NCI-H526 (cell line): ENCODE data around the gene VTI1A.
A peak's percentile ranks its signal among the peaks of the same experiment; 100 is the strongest.

Experiments used
- DNase-seq, 2 experiments: peaks; one replicate each; lab custom pipeline; 2025; lab: John Stamatoyannopoulos, UW

Gene VTI1A

DNA sequence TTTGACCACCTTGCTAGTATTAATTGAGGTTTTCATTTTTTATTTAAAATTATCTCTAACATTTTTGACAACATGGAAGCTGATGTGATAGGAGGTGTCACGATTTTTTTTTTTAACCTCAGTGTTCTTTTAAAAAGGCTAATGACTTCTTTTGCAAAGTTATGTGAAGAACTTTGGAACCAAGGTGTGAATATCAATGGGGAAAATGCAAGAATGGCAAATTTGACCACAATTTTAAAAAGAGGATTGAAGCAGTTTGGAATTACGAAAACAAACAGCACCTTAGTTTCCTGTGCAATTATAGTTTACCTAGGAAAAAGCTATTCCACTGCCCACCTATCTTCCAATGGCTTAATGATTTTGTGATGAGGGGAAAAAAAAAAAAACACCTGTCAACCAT, 232.4 kb downstream of the VTI1A start:
- DNase-seq, result no peak

DNA sequence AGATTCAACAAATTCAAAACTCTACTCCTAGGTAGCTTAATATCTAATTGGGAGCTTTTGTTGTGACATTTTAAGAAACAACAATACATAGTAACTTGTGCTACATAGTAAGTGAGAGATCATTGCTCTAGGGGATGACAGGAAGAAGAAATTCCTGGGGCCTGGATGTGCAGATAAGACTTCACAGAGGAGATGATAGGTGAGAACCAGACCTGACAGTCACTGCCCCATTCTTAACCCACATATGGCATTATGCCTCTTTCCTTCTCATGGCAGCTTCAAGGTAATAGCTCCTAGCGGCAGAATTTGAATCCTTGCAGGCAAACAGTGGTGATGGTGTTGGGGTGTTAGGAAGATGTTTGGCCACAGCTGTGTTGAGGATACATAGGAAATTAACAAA, 233.6 kb downstream of the VTI1A start:
- no peak for DNase-seq

DNA sequence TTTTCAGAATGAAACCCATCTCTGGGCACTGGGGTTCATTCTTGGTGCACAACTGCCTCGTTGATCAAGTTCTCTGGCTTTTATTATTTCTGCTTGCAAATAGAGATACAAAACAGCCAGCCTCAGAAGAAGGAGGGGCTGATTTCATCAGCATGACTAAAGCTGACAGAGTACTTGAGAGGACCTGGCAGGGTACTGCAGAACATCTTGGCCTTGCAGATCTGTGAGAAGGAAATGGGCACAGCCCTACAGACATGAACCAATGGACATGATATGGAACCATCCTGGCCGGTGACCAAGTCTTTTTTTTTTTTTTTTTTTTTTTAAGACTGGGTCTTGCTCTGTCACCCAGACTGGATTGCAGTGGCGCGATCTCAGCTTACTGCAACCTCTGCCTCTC, 240.6 kb downstream of the VTI1A start:
- DNase-seq, result no peak

DNA sequence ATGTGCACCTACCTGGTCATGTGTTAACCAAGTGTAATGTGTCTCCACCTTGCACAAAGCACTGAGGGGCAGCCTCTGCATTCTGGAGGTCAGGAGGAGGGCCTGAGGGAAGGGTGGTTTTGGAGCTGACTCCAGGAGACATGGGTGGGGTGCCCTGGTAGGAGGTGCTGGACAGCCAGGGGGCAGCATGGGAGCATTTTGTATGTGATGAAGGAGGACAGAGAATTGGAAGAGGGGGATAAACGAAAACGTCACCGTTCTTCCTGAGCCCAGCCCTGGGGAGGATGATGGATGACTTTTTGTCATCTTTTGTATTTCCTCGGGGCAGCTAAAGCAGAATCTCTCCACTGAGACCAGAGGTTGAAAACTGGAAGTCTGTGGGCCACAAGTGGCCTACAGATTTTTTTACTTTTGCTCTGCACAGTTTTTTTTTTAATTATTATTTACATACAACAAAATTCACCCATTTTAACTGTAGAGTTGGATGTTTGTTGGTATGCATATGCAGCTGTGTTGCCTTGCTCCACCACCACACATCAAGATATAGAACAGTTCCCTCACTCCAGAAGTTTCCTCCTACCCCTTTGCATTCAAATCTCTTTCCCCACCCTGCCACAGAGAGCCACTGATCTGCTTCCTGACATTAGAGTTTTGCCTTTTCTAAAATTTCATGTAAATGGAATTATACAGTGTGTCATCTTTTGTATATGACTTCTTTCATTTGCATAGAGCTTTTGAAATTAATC, 242.5 kb downstream of the VTI1A start:
- no peak for DNase-seq

DNA sequence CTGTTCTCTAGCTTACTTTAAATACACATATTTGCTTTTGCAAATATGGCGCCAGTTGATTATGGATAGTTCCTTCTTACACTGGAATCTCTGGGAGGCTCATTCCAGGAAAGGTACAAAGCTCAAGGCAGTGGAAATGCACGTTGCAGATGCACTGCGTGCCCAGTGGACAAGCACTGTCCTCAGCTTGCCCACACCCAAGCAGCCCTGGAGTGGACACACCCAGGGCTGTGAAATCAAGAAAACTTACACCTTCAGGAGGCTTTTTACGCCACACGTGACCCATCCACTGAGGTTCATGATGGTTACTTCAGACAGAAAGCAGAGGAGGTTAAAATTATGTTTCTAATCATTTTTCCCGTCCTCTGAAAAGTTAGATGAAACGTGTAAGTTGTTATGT, 248.5 kb downstream of the VTI1A start:
- peak; percentile 49 to 53 for DNase-seq

DNA sequence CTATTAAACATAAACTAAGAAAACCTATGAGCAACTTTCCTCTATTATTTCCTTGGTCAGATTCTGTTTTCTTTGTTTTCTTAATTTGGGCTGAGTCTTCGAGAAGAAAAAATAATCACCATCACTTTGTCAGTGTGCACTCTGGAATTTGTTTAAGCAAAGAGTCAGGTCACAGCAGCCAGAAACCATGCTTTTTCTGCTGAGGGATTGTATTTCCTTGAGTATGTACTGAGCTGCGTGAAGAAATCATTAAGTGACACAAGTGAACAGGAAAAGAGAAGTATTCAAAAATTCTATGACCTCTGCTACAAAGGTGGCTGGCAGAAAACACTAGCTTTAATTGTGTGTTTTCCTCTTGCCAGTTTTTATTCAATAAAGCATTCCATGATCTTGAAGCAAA, 249.6 kb downstream of the VTI1A start:
- no peak for DNase-seq

DNA sequence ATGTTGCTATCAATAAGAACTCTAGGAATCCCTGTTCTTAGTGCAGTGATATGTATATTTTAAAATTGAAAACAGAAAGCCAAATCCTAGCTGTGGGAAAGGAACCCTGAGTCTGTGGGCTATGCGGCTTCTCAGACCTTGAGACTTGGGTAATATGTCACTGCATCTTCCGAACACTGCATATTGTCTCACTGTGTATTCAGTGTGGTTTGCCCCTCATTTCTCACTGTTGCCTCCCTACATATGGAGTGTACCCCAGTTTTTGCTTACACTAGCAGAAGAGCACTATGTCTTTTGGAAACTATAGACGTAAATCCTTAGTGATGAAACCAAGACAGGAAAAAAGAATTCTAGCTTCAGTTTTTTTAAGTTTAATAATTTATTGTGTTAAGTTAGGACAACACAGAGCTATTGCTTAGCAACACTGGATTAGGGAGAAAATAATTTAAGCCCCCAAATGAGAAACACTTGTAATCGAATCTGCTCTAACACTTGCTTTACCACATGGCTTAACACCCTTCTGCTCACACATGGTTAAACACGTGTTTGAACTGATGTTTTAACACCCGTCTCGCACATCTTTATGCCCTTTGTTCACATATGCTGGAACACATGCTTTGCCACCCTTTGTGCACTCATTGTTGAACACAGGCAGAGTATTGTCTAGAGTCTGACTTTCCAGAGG, 251.3 kb downstream of the VTI1A start:
- DNase-seq, result no peak

DNA sequence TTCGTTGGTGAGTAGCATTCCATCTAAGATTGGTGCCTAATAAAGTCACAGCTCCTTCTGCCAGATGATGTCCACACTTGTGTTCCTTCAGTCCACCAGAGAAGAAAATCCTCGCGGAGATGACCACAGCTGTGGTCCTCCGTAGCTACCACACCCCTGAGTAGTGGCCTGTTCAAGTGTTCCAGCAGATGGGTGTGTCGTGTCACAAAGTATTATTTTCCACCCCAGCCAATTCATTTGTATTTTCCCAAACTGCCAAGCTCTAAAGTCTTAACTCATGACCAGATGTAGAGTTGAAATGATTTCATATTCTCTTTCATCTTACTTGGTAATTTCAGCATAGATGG, 251.8 kb downstream of the VTI1A start:
- no peak for DNase-seq

DNA sequence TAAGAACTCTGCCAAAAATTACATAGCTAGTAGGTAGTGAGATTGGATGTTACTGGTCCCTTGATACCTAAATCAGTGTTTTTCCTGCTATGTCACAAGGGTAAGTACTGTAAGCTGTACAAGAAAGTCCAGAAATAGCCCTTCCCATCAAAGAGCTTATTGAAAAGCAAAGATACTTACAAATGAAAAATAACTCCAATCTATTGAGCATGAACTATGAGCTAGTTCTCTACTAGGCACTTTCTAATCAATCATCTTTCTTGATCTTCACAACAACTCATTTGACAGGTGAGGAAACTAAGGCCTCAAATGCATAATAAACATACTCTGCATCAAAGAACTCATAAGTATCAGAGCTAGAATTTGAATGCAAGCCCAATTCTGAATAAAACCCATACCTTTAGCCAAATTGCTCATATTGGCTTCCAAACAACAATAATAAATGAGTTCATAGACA, 253.2 kb downstream of the VTI1A start:
- DNase-seq, result no peak

DNA sequence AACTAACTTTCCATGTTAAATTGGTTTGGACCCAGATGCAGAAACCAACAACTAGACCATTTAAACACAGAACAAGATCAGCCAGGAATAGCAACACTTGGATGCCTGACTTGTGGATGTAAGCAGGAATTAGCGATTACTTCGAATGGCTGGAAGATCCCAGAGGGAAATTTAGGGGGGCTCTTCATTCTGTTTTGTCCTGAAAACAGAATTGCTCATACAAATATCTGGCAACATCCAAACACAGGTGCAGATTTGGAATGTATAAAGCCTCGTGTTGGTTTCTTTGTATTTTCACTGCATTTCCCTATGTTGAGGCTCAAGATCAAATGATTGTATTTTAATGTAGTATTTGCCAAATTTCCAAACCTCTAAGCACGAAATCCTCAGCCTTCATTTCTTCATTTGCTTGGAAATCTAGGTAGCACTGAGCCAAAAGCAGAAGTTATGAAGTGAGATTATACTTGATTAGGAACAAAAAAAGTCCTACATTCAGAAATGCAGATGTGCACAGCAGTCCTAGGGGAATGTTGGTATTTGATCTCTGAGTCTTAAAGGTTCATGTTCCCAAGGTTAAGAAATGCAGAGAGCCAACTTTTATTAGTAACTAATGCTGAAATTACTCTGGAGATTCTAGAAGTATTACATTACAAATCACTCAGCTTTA, 254.3 kb downstream of the VTI1A start:
- no peak for DNase-seq

DNA sequence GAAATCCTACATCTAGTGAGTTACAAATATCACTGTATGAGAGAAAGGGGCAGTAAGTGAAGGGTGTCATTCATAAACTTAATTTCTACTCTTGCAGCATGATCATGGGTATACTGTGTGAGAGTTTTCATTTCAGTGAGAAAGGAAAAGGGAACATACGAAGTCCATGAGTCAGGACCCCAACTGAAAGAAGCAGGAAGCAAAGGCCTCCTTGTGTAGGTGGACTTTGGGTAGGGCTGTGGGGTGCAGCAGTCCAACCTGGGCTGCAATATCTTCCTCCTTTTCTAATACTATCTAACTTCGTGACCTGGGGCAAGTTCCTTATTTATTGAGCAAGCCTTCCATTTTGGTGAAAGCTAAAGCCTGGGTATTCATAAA, 254.9 kb downstream of the VTI1A start:
- DNase-seq, result no peak

DNA sequence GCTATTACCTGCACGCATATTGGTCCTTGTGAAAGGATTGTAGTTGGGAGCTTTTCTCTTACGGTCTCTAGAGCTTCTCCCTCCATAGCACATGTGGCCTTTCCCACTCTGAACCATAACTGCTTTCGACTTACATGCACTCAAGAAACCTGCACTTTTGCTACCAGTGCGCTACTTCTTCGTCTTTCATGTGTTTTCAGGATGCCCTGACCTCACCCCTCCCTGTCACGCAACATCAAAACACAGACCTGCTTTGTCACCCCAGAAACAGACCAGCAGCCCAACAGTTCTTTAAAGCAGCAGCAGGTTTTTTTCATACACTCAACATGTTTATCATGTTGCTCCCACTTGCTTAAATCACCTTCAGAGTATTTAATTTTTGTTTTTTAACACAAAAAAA, 259.6 kb downstream of the VTI1A start:
- DNase-seq, result no peak

DNA sequence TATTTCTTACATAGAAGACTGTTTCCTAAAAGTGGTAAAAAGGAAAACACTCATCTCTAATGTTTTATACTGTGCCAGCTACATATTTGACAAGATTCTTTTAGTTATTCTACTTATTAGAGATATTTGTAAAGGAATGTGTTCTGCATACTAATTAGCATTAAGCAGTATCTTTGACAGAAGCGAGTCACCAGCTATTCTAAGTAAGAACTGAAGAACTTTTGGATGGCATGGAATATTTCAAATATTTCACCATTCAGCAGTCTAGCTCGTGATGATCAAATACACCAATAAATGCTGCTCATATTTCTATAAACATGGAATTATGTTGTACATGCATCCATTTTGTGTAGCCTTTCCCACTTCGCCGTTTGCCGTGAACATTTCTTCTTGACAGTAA, 261.4 kb downstream of the VTI1A start:
- no peak for DNase-seq

DNA sequence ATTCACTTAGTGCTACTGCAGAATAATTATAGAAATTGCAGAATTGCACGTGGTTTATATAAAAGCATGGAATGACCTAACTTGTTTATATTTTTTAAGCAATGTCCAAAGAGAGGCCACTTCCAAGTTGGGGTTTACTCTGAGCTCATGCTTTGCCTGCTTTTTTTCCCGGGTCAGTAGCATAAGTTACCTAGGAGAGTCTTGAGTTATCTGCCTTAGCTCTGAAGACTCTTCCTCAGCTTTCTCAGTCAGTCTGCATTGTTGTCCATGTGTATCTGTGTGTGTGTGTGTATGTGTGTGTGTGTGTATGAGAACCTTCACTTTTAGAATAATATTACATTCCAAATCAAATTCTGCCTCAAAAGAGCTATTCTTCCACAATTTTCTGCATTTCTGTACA, 263.5 kb downstream of the VTI1A start:
- no peak for DNase-seq

DNA sequence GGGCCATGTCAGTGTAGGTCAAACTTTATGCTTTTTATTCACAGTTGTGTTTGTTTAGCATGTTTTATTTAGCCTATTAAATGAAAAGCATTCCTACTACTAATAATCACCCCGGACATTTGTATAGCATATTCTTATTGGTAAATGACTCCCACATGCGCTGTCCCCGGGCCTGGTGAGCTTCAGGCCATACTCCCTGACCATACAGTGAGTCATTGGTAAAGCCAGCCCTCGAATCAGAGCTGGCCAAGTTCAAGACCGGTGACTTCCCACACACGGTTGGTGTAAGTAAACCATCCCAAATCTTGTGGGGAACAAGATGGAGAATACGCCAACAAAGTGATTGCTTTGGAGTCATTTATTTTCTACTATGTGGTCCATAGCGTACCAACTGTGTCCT, 264.4 kb downstream of the VTI1A start:
- DNase-seq, result no peak

DNA sequence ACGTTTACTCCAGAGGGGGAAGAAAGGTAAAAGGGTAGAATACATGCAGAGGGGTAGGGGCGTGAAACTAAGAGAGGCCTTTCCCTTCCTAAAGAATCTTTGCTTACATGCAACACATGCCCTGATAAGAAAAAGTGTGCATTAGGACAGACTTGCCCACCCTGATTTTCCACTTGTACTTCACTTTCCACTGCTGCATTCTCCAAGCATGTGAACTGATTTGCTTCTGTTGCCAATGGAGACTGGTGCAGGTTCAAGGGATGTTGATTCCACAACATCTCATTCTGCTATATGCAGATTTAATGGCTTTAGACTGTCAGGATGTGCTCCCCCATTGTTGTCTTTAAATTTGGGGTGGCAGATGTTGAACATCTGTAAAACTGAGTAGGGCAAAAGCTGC, 265.5 kb downstream of the VTI1A start:
- DNase-seq, result no peak

DNA sequence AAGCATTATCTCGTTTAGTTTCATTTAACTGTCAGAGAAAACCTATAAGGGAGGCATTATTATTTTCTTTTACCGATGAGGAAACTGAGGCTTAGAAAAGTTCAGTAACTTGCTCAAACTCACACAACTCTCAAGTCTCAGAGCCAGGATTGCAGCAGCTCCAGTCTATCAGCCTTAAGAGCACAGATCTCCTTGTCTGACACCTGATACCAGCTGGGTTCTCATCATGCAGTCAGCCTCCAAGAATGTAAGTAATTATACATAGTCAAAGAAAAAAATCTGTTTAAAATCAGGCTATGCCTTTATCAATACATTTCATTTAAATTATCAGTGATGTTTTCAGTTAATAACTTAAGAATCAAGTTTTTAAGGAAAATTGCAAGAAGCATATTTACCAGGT, 266.4 kb downstream of the VTI1A start:
- no peak for DNase-seq

DNA sequence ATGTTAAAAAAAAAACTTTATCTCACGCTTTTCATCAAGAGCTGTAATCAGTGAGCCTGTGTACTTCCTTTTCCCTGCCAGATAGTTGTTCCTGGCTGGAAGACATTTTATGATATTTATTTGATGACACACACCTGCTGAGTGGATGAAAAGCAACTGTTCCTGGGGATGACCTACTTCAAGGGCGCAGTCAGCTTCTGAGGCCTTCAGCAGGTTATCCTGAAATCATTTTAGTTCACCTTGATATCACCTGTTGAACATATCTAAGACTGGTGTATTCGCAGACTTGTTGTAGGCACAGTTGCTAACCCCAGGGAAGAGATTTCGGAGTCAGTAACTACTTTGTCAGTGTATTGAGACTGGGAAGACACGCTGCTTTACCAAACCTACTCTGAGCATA, 268.6 kb downstream of the VTI1A start:
- DNase-seq, result no peak

DNA sequence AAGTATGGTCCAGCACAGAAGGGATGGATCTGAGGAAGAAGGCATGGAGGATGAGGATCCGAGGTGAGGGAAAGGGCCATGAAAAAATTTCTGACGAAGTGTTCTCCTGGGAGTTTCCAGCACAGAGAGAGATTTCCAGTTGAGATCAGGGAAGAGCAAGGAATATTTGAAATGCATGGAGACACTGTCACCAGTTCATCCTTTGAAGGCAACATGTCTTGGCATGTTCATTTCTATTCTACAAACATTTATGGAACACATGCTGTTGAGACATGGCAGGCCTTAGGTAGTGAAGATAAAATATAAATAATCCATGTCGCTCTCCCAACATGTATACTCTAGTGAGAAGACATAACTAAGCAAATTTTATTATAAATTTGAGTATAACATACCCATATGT, 269.1 kb downstream of the VTI1A start:
- no peak for DNase-seq

DNA sequence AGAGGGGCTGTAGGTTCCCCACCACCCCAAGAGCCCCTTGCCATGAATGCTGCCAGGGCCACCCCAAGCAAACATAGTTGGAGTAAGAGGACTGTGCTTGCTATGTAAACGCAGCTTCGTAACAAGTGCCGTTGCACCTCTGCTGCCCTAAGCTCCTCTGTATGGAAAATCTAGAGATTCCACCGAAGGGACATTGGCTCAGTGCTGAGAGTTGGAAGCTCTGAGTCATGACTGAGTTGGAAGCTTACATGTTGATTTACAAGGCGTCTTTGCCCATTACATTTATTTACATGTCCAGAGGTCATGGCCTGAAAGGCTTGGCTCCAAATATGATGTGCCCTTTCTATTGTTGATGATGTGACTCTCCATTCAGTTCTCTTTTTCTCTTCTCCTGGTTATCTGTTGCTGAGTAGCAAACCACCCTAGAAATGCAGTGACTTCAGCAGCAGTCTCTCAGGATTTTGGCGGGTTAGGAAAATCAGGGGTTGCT, 270.0 kb downstream of the VTI1A start:
- no peak for DNase-seq

DNA sequence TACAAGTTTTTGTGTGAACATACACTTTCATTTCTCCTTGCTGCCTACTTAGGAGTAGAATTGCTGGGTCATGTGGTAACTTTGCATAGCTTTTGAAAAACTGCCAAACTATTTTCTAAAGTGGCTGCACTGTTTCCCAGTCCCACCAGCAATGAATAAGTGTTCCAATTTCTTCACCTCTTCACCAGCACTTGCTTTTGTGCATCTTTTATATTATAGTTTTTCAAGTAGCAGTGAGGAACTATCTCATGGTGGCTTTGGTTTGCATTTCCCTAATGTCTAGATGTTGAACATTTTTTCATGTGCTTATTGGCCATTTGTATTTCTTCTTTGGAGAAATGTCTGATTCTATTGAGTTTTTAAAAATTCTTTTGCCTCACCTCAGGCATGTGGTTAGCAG, 273.2 kb downstream of the VTI1A start:
- no peak for DNase-seq

DNA sequence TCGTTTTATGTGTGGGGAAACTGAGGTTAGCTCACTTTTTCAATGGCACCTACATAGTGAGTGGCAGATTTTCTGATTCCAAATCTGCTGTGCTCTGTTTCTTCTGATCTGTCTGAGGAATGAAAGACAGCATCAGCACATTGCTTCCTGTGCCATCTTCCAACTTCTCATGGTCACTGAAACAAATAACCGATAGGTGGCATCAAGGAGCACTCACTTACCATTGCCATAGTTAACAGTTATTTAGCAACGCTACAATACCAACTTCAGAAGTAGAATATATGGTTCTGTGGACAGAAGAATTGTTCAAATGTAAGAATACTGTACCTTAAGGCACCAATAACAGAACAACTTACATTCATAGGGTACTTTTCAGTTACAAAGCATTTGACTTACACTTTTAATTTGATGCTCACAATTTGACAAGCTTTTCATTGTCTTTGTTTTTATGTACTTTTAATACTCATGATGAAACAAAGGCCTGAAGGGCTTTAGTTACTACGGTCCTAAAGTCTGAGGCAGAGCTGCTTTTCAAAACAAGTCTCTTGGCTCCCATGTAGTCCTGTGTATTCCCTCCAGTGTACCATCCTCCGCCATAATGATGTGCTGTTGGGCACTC, 274.2 kb downstream of the VTI1A start:
- peak in 1 of 2 experiments; percentile 24 for DNase-seq

DNA sequence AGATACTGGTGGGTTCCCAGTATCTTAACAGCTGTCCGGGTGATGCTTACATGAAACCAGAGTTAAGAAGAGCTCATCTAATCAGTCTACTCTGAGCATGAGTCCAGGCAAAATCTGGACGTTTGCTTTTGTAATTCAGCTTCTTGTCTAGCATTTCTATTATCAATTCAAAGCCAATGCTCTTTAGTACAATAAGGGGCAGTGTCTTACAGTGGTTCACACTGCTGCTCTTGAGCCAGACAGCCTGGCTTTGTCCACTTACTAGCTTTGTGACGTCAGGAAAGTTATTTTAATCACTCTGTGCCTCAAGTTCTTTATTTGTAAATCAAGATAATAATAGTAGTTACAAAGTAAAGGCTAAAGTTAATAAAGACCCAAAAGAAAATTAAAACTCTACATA, 275.7 kb downstream of the VTI1A start:
- no peak for DNase-seq
